ENCODE data around the gene SLC5A12. TPM values are rescaled to one million over a fixed set of nuclear protein-coding genes. Genes with fewer than 3 reads are reported as not detected.

Gene SLC5A12
- total RNA-seq, 1 donor from 2014 or later, result not detected

DNA sequence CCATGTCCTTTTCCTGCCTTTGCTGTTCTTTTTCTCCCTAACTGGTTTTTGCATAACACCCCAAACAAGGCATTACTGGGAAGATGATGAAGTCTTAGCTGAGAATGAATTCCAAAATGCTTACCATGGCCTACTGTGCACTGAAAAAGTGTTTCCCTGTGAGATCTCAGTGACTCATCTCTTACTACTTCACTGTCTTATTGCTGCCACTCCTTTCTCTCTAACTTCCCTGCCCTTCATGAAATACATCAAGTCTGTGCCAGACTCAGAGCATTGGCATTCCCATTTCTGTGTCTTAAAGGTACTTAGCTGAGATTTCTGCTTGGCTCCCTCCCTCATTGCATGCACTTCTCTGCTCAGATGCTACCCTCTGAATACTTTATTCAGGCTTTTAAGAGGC is 100.7 kb downstream of the SLC5A12 start:
- Histone ChIP-seq H3K27ac (no peak overlapping the region), H3K27me3 (ENCODE audit: low read depth) (no peaks in the 10 kb centered on the region), H3K9me3 (no peaks in the 10 kb centered on the region), H3K4me1 (no peaks in the 10 kb centered on the region), H3K4me3 (no peak overlapping the region), H3K36me3 (no peaks in the 10 kb centered on the region)
- DNase-seq (no peak), ATAC-seq (no peak)
- intact Hi-C loops (cut with DNase I), result no loop called here
- TF ChIP-seq, protein P1, sequence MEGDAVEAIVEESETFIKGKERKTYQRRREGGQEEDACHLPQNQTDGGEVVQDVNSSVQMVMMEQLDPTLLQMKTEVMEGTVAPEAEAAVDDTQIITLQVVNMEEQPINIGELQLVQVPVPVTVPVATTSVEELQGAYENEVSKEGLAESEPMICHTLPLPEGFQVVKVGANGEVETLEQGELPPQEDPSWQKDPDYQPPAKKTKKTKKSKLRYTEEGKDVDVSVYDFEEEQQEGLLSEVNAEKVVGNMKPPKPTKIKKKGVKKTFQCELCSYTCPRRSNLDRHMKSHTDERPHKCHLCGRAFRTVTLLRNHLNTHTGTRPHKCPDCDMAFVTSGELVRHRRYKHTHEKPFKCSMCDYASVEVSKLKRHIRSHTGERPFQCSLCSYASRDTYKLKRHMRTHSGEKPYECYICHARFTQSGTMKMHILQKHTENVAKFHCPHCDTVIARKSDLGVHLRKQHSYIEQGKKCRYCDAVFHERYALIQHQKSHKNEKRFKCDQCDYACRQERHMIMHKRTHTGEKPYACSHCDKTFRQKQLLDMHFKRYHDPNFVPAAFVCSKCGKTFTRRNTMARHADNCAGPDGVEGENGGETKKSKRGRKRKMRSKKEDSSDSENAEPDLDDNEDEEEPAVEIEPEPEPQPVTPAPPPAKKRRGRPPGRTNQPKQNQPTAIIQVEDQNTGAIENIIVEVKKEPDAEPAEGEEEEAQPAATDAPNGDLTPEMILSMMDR (IDR thresholded peaks at IDR 0.05), result no peak

DNA sequence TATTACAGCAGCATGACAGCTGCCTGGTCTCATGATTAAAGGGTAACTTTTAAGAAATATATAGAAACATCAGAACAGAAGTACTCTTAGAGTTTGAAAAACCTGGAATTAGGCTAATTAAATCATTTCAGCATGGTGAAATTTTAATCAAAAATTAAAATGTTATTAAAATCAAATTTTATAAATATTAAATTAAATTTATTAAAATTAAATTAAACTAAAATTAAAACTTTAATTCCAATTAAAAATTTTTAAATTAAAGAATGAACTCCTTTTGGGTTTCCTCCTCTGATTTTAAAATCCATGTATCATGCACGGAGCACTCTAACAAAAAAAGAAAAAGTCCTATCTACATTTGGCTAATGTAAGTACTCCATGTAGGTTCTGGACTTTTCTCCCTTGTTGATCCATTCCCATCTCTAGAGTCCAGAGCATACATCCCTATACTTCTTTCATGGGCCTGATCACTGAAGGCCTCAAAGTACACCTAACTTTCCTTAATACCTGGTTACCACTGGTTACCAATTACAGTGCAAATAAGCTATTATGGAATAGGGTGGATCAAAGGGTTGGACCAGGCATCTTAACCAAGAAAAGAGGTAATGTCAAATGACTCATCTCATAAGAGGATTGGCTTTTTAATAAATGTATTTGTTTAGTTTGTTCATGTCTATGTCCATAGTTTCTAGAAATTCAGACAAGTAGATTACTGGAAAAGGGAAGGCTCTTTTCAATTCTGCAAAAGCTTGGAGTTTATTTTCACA is 101.4 kb downstream of the SLC5A12 start:
- Histone ChIP-seq H3K27me3 (ENCODE audit: low read depth) (no peaks in the 10 kb centered on the region), H3K9me3 (no peaks in the 10 kb centered on the region), H3K36me3 (no peaks in the 10 kb centered on the region), H3K4me3 (no peak overlapping the region), H3K4me1 (no peaks in the 10 kb centered on the region), H3K27ac (no peak overlapping the region)
- TF ChIP-seq, protein P1 (IDR thresholded peaks at IDR 0.05), result no peak
- no peak for DNase-seq
- intact Hi-C loops (cut with DNase I), result no loop called here
- no peak for ATAC-seq

DNA sequence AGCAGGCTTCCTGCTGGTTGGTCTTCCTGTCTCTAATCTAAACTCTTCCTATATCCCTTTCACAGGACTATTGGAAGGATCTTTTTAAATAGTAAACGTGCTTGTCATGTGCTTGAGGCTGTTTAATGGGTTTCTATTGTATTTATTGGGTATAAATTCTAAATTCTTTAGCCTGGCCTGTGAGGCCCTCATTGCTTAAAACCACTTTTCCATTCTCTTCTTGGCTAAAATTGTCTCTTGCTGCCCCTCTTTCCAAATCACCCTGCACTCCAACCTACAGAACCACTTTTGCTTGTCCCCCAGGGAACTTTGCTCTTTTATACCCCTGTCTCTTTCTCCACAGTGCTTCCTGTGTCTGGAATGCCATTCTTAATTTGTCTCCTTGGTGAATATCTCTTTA is 103.4 kb downstream of the SLC5A12 start:
- no peaks in the 10 kb centered on the region for H3K9me3 ChIP-seq
- no peaks in the 10 kb centered on the region for H3K4me1 ChIP-seq
- no peaks in the 10 kb centered on the region for H3K36me3 ChIP-seq
- no peaks in the 10 kb centered on the region for H3K27me3 ChIP-seq (ENCODE audit: low read depth)
- no peak overlapping the region for H3K27ac ChIP-seq
- intact Hi-C loops (cut with DNase I), result no loop called here
- no peak for DNase-seq
- TF ChIP-seq, protein P1 (IDR thresholded peaks at IDR 0.05), result no peak
- no peak for ATAC-seq
- no peak overlapping the region for H3K4me3 ChIP-seq

Other genes with a start within 250 kb of the SLC5A12 start
- 22.6 TPM for gene MUC15, start 149.8 kb downstream of the SLC5A12 start, total RNA-seq